WTC11 (cell line): ENCODE results near the gene AQP2. TPM values are rescaled to one million over a fixed set of nuclear protein-coding genes. Genes with fewer than 3 reads are reported as not detected.

Experiments
- ATAC-seq: fragments of 200-7000 bp; cut with Tn5 transposase; 2 replicates; pipeline ENCODE4 v1.10.0; 2021; ENCODE audit warnings: mild to moderate bottlenecking, moderate library complexity
- Bru-seq: library from RNA; stranded (reverse); fragments of 400-500 nt; gene quantifications from one replicate; lab custom pipeline; 2021; lab: Mats Ljungman, UMichigan
- CTCF ChIA-PET: fragments of 300-600 bp; sonication (Branson Sonifier 250); formaldehyde crosslinking; loops from one replicate; lab custom pipeline; 2021; ENCODE audit warnings: antibody characterized with exemption; lab: Charles Lee
- POLR2A ChIA-PET: fragments of 350-600 bp; sonication (Branson Sonifier 250); formaldehyde crosslinking; loops from one replicate; lab custom pipeline; 2021; ENCODE audit warnings: antibody characterized with exemption; lab: Charles Lee
- DNase-seq: peaks from one replicate; pipeline ENCODE4 v3.0.0; 2021; ENCODE audit warnings: low spot score
- H3K27ac Mint-ChIP-seq: 2 replicates; pipeline ENCODE4 v1.8.0; 2021; ENCODE audit warnings: mixed read lengths
- H3K27me3 Mint-ChIP-seq: 2 replicates; pipeline ENCODE4 v1.8.0; 2021; ENCODE audit warnings: low read depth, mild to moderate bottlenecking, moderate library complexity, mixed read lengths
- H3K36me3 Mint-ChIP-seq: 2 replicates; pipeline ENCODE4 v1.8.0; 2021; ENCODE audit warnings: mixed read lengths
- H3K4me1 Mint-ChIP-seq: 2 replicates; pipeline ENCODE4 v1.8.0; 2022; ENCODE audit warnings: mixed read lengths
- H3K4me3 Mint-ChIP-seq: 2 replicates; pipeline ENCODE4 v1.8.0; 2021; ENCODE audit warnings: mild to moderate bottlenecking, moderate library complexity, mixed read lengths
- H3K9me3 Mint-ChIP-seq: 2 replicates; pipeline ENCODE4 v1.8.0; 2021; ENCODE audit warnings: mixed read lengths
- ARID4B ChIP-seq: sonication (generic); formaldehyde crosslinking; IDR thresholded peaks from 2 replicates; pipeline ENCODE4 v1.8.0; 2023; ENCODE audit warnings: missing genetic modification reagents, mild to moderate bottlenecking, borderline replicate concordance
- ATF3 ChIP-seq: sonication (generic); formaldehyde crosslinking; conservative IDR thresholded peaks from 2 replicates; pipeline ENCODE4 v1.8.1; 2022; ENCODE audit warnings: mild to moderate bottlenecking, missing genetic modification reagents
- CBFB ChIP-seq: sonication (generic); formaldehyde crosslinking; IDR thresholded peaks from 2 replicates; pipeline ENCODE4 v1.8.1; 2022; ENCODE audit warnings: mild to moderate bottlenecking, low read depth, missing genetic modification reagents
- E2F5 ChIP-seq: sonication (generic); formaldehyde crosslinking; IDR thresholded peaks from 2 replicates; pipeline ENCODE4 v1.8.1; 2022; ENCODE audit warnings: mild to moderate bottlenecking, moderate library complexity, missing genetic modification reagents
- GABPB1 ChIP-seq: sonication (generic); formaldehyde crosslinking; IDR thresholded peaks from 2 replicates; pipeline ENCODE4 v1.8.1; 2023; ENCODE audit warnings: mild to moderate bottlenecking, missing genetic modification reagents
- GTF2I ChIP-seq: fragments of 250-450 bp; sonication (Bioruptor Pico); conservative IDR thresholded peaks from 2 replicates; pipeline ENCODE4 v1.4.0; 2021; ENCODE audit warnings: mild to moderate bottlenecking
- HMGXB4 ChIP-seq: sonication (generic); formaldehyde crosslinking; IDR thresholded peaks from 2 replicates; pipeline ENCODE4 v1.8.1; 2023; ENCODE audit warnings: mild to moderate bottlenecking, moderate library complexity, missing genetic modification reagents
- IRF1 ChIP-seq: sonication (generic); formaldehyde crosslinking; IDR thresholded peaks from 2 replicates; pipeline ENCODE4 v1.8.0; 2023; ENCODE audit warnings: missing genetic modification reagents
- JUN ChIP-seq: sonication (generic); formaldehyde crosslinking; IDR thresholded peaks from 2 replicates; pipeline ENCODE4 v1.8.0; 2023; ENCODE audit warnings: mild to moderate bottlenecking, missing genetic modification reagents
- KAT7 ChIP-seq: sonication (generic); formaldehyde crosslinking; IDR thresholded peaks from 2 replicates; pipeline ENCODE4 v1.8.1; 2023; ENCODE audit warnings: missing genetic modification reagents, mild to moderate bottlenecking, borderline replicate concordance
- MAX ChIP-seq: sonication (generic); formaldehyde crosslinking; IDR thresholded peaks from 2 replicates; pipeline ENCODE4 v1.8.0; 2022; ENCODE audit warnings: mild to moderate bottlenecking, missing genetic modification reagents
- NR2C2 ChIP-seq: sonication (generic); formaldehyde crosslinking; IDR thresholded peaks from 2 replicates; pipeline ENCODE4 v1.8.0; 2022; ENCODE audit warnings: mild to moderate bottlenecking, missing genetic modification reagents
- OVOL2 ChIP-seq: fragments of 250-450 bp; sonication (Bioruptor Pico); IDR thresholded peaks from 2 replicates; pipeline ENCODE4 v1.9.0; 2021; ENCODE audit warnings: mild to moderate bottlenecking, borderline replicate concordance
- RORB ChIP-seq: fragments of 250-450 bp; sonication (Bioruptor Pico); IDR thresholded peaks from 2 replicates; pipeline ENCODE4 v1.9.0; 2021; ENCODE audit warnings: mild to moderate bottlenecking
- SMAD4 ChIP-seq: sonication (generic); formaldehyde crosslinking; IDR thresholded peaks from 2 replicates; pipeline ENCODE4 v1.8.0; 2022; ENCODE audit warnings: mild to moderate bottlenecking, missing genetic modification reagents
- ZMAT4 ChIP-seq: fragments of 250-450 bp; sonication (Bioruptor Pico); IDR thresholded peaks from 2 replicates; pipeline ENCODE4 v1.9.0; 2021; ENCODE audit warnings: mild to moderate bottlenecking
- ZNF219 ChIP-seq: sonication (generic); formaldehyde crosslinking; IDR thresholded peaks from 2 replicates; pipeline ENCODE4 v1.8.0; 2023; ENCODE audit warnings: missing genetic modification reagents, mild to moderate bottlenecking, borderline replicate concordance
- ZNF263 ChIP-seq: sonication (generic); formaldehyde crosslinking; IDR thresholded peaks from 2 replicates; pipeline ENCODE4 v1.8.1; 2022; ENCODE audit warnings: low read depth, mild to moderate bottlenecking, moderate library complexity, missing genetic modification reagents
- long read RNA-seq, 3 experiments: library from RNA in 1 of 3; library from capped mRNA in 1 of 3; library from polyadenylated mRNA in 1 of 3; unstranded in 2 of 3; stranded (forward) in 1 of 3; transcript quantifications; one replicate each; pipeline ENCODE4 v2.0.0, GENCODE V29; 2021
- total RNA-seq: library from RNA; stranded (reverse); gene quantifications from 3 replicates; pipeline ENCODE4 v1.2.3, GENCODE V29; 2021

Gene AQP2
- total RNA-seq, result not detected in 3 replicates
- percentile 5 among the genes with signal in this experiment for Bru-seq, nascent RNA
- long read RNA-seq, experiment 1, result 0 reads
- long read RNA-seq, experiment 2, result 0 reads
- long read RNA-seq, experiment 3, result 0 reads

GRCh38 chr12:49950273-49951251 lies at the start of gene AQP2:
TSS of gene AQP2 (plus strand) at chr12:49950737. CDS start at chr12:49950831, 94 bp downstream.
- no peak within 1 kb of the TSS for H3K27ac Mint-ChIP-seq
- no peak for ATAC-seq
- H3K4me3 Mint-ChIP-seq, result no peak within 1 kb of the TSS
- H3K4me1 Mint-ChIP-seq, result peaks cover 19% of the 10 kb centered on the region
- DNase-seq, result no peak
- TF ChIP-seq CBFB (CRISPR knock-in tag) (no peak), MAX (CRISPR knock-in tag) (no peak), GABPB1 (CRISPR knock-in tag) (no peak), JUN (CRISPR knock-in tag) (no peak), NR2C2 (CRISPR knock-in tag) (no peak), KAT7 (CRISPR knock-in tag) (no peak), SMAD4 (CRISPR knock-in tag) (no peak), ARID4B (CRISPR knock-in tag) (no peak), GTF2I (CRISPR knock-in tag) (no peak), OVOL2 (CRISPR knock-in tag) (no peak), ZNF219 (CRISPR knock-in tag) (no peak), E2F5 (CRISPR knock-in tag) (no peak), ATF3 (CRISPR knock-in tag) (no peak), ZMAT4 (no peak), ZNF263 (CRISPR knock-in tag) (no peak)
- no peaks in the 10 kb centered on the region for H3K9me3 Mint-ChIP-seq
- POLR2A ChIA-PET, result no interaction called here
- peaks cover 6% of the 10 kb centered on the region; the same call in 1 of the 2 replicates for H3K27me3 Mint-ChIP-seq
- CTCF ChIA-PET, result interaction anchor here (1.0 to 8.2 kb wide), 6 partner anchors 9 to 161 kb away, joined by 3 to 168 read pairs (median 6); partner anchors contain the start of gene AQP6
- H3K36me3 Mint-ChIP-seq, result no peaks in the 10 kb centered on the region

- ChIA-PET CTCF (interaction anchor here (1.1 to 3.2 kb wide), 3 partner anchors 9 to 66 kb away, joined by 4 to 16 read pairs (median 7); no protein-coding TSS in a partner anchor), POLR2A (no interaction called here)
- DNase-seq, result no peak
- Mint-ChIP-seq H3K27ac (no peak overlapping the region), H3K36me3 (no peaks in the 10 kb centered on the region), H3K9me3 (no peaks in the 10 kb centered on the region), H3K4me1 (peaks cover 6% of the 10 kb centered on the region; the same call in 1 of the 2 replicates), H3K27me3 (peaks cover 34% of the 10 kb centered on the region), H3K4me3 (no peak overlapping the region)
- no peak for TF ChIP-seq RORB (CRISPR knock-in tag)
- TF ChIP-seq HMGXB4 (CRISPR knock-in tag), result no peak
- no peak for TF ChIP-seq IRF1 (CRISPR knock-in tag)
- no peak for ATAC-seq
These were observed 49.5 kb upstream of the AQP2 start for GRCh38 chr12:49901026-49901425.
